Embryonic facial prominence (tissue), 1 donor: ENCODE results near the gene MTA1.
A peak's percentile ranks its signal among the peaks of the same experiment; 100 is the strongest.

Source experiments
- DNase-seq: peaks from one replicate; pipeline ENCODE4 v3.0.0-alpha.2; 2016; ENCODE audit errors: extremely low spot score

Gene MTA1

GRCh38 chr14:105386581-105387529, 32.8 kb upstream of the MTA1 start:
- no peak for DNase-seq

- DNase-seq = no peak
Measured at GRCh38 chr14:105387530-105387922, 32.1 kb upstream of the MTA1 start.

GRCh38 chr14:105388110-105388951, 31.3 kb upstream of the MTA1 start:
- DNase-seq = no peak

GRCh38 chr14:105388976-105389375, 30.7 kb upstream of the MTA1 start:
- DNase-seq = no peak

GRCh38 chr14:105389534-105389933, 30.1 kb upstream of the MTA1 start:
- no peak for DNase-seq

- DNase-seq = no peak
Measured at GRCh38 chr14:105389976-105390848, 29.4 kb upstream of the MTA1 start.

GRCh38 chr14:105390849-105391500, 28.7 kb upstream of the MTA1 start:
- DNase-seq = no peak

- no peak for DNase-seq
Measured at GRCh38 chr14:105391541-105391940, 28.1 kb upstream of the MTA1 start.

- DNase-seq = no peak
Measured at GRCh38 chr14:105392131-105393090, 27.2 kb upstream of the MTA1 start.

GRCh38 chr14:105393151-105393550, 26.5 kb upstream of the MTA1 start:
- no peak for DNase-seq

- no peak for DNase-seq
Measured at GRCh38 chr14:105394714-105395537, 24.7 kb upstream of the MTA1 start.

GRCh38 chr14:105395538-105395854, 24.1 kb upstream of the MTA1 start:
- DNase-seq = no peak

- DNase-seq = no peak
Measured at GRCh38 chr14:105397350-105397931, 22.2 kb upstream of the MTA1 start.

GRCh38 chr14:105398044-105398725, 21.4 kb upstream of the MTA1 start, which contains the start of gene TEX22:
TSS of gene TEX22 (plus strand) at chr14:105398538. CDS start at chr14:105399341, 803 bp downstream.
- DNase-seq = peak; percentile 77

GRCh38 chr14:105398726-105399465, 20.7 kb upstream of the MTA1 start:
- DNase-seq = no peak

- DNase-seq = no peak
Measured at GRCh38 chr14:105399466-105399775, 20.2 kb upstream of the MTA1 start.

- no peak for DNase-seq
Measured at GRCh38 chr14:105400016-105400415, 19.6 kb upstream of the MTA1 start.

- DNase-seq = no peak
Measured at GRCh38 chr14:105401699-105402098, 17.9 kb upstream of the MTA1 start.
